HG03442 (cell line): ENCODE results near the gene DHX40.
"Not testable (repeated sequence)": the region's sequence is repeated elsewhere in the genome, so short reads cannot be mapped to it uniquely, and the experiment has no call there.

ENCODE experiments used
- ATAC-seq: cut with Tn5 transposase; IDR thresholded peaks from one replicate; pipeline ENCODE4 v1.9.1; 2021; ENCODE audit warnings: mild to moderate bottlenecking, moderate library complexity; ENCODE audit not compliant: unreplicated experiment

The DHX40 gene, protein sequence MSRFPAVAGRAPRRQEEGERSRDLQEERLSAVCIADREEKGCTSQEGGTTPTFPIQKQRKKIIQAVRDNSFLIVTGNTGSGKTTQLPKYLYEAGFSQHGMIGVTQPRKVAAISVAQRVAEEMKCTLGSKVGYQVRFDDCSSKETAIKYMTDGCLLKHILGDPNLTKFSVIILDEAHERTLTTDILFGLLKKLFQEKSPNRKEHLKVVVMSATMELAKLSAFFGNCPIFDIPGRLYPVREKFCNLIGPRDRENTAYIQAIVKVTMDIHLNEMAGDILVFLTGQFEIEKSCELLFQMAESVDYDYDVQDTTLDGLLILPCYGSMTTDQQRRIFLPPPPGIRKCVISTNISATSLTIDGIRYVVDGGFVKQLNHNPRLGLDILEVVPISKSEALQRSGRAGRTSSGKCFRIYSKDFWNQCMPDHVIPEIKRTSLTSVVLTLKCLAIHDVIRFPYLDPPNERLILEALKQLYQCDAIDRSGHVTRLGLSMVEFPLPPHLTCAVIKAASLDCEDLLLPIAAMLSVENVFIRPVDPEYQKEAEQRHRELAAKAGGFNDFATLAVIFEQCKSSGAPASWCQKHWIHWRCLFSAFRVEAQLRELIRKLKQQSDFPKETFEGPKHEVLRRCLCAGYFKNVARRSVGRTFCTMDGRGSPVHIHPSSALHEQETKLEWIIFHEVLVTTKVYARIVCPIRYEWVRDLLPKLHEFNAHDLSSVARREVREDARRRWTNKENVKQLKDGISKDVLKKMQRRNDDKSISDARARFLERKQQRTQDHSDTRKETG

DNA sequence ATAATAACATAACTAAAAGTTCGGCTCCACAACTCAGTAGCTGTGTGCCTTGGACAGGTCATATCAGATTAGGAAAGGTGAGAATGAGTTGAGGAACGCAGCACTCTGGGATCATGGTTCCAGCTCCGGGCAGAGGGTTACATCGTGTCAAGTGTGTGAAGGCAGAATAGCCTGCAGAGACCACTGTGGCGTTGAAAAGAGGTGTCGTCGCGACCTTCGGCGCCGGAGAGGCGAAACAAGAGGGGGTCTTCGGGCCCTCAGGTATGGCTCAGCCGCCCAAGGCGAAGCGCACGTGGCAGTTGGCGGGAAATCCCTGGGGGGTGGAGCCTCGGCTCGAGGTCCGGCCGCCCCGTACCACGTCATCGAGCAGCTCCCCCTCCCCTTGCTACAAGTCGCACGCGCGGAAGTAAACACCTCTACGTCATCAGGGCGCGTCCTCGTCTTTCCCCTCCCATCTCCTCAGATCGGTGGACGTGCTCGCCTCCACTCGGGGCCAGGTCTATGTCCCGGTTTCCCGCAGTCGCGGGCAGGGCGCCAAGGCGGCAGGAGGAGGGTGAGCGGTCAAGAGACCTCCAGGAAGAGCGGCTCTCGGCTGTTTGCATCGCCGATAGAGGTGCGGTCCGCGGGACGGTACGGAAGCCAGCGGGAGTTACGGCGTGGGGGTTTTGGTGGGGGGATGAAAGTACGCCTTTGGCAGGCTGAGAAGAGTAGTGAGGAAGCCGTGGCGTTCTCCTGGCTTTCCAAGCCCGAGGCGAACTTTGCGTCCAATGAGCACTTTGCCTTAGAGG lies at the start of gene DHX40:
Gene DHX40, plus strand, starts transcription at position 440 of the 788 bp plus-strand sequence. Its CDS starts 62 bp downstream, at position 502.
- ATAC-seq, result peak; percentile 77

DNA sequence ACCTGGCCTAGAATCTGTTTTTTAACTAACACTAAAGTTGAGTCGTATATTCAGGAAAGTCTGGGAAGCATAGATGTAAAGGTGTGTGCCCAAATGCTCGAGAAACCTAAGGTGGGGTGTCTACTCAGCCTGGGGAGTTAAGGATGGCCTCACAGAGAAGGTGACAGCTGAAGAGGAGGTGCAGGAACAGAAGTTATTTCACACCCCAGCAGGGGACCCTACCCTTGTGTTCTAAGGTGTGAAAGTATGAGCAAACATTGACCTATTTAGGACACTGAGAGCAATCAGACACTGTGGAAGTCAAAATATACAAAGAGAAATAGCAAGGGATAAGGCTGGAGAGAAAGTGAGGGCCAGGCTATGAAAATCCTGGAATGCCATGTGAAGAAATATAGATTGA lies 49.0 kb upstream of the DHX40 start:
- ATAC-seq, result no peak

DNA sequence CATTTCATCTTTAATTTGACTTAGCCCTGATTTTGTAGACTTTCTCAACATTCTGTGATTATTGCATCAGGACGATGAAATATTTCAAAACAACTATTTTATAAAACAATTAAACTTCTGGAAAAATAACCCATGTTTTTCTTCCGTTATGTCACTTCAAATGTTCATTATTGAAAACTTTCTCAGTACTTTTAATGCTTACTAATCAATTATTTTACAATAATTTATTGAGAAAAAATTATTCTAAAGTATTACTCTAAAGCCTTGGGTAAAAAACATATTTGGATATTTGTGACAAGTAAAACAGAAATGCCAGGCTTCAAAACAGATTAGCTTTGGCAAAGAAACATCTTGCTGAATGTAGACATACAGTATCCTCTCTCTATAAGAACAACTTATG lies 46.3 kb upstream of the DHX40 start:
- ATAC-seq, result no peak

DNA sequence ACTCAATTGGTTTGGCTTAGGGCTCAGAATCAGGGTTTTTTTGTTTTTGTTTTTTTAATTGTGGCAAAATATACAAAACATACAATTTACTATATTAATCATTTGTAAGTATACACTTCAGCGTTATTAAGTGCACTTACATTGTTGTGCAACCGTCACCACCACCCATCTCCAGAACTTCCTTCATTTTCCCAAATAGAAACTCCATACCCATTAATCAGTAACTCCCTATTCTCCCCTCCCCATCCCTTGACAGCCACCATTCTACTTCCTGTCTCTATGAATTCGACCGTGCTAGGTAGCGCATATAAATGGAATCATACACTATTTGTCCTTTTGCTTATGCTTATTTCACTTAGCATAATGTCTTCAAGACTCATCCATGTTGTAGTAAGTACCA lies 45.2 kb upstream of the DHX40 start:
- no peak for ATAC-seq

DNA sequence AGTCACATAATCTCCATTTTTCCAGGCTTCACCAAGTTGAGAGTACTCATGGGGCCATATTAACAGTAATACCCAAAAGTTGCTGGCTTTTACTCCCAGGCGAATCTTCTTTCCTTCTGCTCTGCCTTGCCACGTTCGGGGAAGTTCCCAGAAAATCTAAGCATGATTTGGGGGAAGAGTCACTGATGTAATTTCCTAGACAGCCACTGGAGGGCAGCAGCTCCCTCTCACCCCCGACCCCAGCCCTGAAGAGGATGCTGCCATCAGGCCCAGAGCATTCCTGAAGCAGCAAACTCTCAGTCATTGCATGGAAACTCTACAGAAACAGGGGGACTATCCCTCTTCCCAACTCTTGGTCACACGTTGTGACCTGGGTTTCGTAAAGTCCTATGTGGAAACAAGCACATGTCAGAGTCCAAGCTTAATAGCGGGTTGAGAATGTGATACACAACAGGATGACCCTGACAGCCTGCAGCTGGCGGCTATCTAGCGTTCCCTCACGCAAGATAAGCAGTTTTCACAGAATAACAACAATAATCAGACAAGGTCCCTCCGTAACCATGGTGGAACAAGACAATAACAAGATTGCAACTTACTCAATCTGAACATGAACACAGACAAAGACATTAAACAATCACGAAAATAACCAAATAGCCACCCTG lies 43.8 kb upstream of the DHX40 start:
- no peak for ATAC-seq

DNA sequence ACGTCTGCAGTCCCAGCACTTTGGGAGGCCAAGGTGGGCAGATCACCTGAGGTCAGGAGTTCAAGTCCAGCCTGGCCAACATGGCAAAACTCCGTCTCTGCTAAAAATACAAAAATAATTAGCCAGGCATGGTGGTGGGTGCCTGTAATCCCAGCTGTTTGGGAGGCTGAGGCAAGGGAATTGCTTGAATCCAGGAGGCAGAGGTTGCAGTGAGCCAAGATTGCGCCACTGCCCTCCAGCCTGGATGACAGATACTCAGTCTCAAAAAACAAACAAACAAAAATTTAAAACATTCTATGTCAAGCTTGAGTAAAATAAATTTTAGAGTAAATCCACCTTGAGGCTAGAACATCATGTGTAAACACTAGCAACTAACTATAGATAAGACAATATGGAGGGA lies 40.5 kb upstream of the DHX40 start:
- ATAC-seq, result not testable (repeated sequence)

DNA sequence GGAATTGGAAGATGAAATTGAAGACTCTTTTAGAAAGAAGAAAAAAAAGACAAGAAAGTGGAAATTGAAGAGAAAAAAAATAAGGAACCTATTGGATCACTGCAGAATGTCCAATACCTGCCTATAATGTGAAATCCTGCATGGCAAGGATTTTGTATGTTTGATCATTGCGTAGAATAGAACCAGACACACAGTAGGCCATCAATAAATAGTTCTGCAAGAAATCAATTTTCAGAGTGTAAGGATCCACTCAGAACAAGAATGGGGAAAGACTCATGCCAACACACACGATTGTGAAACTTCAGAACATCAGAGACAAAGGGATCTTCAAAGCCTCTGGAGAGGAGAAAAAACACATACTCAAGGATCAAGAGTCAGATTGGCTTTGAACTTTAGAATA lies 39.7 kb upstream of the DHX40 start:
- no peak for ATAC-seq

DNA sequence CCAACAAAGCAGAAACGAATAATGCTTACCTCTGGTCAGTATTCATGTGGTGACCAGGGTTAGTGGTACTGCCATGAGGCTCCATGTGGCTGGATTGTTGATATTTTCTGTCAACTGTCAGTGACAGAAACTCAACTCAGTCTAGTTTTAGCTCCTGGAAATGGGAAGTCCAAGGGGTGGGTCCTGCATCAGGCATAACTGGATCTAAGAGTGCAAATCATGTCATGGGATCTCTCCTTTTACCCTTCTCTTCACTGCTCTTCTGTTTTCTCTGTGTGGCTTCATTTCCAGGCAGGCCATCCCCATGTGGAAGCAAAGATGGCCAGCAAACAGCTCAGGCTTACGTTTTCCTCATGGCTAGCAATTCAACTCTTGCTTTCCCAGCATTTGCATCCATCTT lies 39.0 kb upstream of the DHX40 start:
- ATAC-seq, result no peak

DNA sequence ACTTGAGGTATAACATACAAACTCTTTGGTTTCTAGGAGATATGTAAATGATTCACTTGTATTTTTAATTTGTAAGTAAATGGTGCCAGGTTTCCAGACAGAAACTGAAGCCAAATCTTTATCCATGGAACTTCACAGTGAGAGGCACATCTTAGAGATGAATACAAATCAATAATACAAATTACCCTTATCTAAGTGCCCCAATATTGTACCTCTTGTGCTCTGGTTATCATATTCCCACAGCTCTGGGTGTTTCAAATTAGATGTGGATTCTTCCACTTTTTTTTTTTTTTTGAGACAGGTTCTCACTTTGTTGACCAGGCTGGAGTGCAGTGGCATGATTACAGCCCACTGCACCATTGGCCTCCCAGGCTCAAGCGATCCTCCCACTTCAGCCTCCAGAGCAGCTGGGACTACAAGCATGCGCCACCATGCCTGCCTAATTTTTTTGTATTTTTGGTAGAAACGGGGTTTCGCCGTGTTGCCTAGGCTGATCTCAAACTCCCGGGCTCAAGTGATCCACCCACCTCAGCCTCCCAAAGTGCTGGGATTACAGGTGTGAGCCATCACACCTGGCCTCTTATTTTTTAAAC lies 38.0 kb upstream of the DHX40 start:
- no peak for ATAC-seq

DNA sequence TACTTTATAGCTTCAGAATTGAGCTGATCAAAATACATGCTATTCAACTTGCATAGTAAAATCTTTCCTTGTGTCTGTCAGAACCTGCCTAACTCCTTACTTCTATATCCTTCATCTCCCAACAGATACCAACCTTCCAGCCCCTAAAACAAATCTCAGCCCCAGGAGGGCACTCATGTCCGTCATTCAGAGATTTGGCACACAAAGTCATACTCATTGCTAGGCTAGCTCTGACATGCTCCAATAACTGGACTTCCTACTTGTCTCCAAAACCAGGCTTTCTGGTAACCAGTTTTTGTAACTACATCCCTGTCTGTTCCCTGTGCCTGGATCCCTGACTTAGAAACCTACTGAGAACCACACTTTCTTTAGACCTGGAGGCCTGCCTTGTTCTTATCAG lies 37.5 kb upstream of the DHX40 start:
- no peak for ATAC-seq

DNA sequence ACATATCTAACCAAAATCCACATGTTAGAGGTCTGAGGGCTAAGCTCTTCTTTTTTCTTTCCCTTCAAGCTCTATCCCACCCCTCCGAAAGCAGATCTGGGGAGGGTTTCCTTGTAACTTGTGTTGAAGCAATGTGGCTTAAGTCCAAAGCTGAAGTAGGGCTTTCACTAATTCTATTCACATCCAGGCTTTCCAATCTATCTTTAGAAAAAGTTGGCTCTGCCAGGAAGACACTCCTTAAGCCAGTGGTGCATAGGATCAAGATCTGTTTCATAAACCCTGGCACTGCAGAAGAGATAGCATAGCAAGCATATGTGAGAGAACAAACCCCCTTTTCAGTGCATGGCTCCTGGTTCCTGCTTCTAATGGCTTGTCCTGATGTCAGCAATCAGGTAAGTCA lies 34.9 kb upstream of the DHX40 start:
- ATAC-seq, result no peak

DNA sequence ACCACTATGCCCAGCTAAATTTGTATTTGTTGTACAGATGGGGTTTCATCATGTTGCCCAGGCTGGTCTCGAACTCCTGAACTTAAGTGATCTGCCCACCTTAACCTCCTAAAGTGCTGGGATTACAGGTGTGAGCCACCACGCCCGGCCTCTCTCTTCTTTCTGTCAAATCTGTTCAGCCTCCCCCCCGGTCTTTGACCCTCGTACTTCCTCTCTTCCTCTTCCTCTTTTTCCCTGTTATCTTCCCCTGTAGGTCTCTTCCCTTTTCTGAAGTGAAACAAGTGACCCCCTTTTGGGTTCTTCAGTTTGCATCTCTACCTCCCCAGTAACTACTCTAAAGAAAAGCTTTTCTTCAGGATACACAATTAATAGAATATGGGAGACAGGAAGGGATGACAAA lies 31.7 kb upstream of the DHX40 start:
- no peak for ATAC-seq

DNA sequence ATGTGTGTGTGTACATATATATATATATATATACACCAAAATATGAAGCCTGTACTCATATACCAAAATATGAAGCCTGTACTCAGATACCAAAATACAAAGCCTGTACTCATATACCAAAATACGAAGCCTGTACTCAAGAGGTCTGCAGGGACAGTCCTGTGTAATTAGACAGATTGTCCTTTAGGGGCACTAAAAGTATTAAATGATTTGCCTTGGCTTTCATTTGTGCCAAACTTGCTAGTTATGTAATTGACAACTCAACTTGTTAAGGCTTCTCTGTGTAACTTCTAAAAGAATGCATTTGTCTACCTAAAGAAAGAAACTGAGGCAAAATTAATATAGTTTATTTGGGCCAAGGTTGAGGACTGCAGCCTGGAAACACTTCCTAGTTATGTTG lies 30.8 kb upstream of the DHX40 start:
- no peak for ATAC-seq

DNA sequence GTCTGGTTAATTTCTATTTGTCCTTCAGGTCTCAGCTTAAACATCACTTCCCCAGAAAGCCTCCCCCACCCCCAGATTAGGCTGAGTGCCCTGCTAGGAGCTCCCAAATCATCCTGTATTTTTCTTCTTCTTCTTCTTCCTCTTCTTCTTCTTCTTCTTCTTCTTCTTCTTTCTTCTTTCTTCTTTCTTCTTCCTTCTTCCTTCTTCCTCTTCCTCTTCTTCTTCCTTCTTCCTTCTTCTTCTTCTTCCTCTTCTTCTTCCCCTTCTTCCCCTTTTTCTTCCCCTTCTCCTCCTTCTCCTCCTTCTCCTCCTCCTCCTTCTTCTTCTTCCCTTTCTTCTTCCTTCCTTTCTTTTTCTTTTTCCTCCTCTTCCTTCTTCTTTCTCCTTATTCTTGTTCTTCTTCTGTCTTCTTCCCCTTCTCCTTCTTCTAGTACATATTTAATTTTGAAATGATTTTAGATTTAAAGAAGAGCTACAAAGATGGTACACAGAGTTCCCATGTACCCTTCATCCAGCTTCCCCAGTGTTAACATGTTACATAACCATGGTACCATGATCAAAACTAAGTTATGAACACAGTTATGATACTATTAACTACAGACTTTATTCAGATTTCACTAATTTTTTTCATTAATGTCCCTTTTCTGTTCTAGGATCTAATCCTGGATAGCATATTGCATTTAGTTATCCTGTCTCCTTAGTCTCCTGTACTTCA lies 27.1 kb upstream of the DHX40 start:
- no peak for ATAC-seq

DNA sequence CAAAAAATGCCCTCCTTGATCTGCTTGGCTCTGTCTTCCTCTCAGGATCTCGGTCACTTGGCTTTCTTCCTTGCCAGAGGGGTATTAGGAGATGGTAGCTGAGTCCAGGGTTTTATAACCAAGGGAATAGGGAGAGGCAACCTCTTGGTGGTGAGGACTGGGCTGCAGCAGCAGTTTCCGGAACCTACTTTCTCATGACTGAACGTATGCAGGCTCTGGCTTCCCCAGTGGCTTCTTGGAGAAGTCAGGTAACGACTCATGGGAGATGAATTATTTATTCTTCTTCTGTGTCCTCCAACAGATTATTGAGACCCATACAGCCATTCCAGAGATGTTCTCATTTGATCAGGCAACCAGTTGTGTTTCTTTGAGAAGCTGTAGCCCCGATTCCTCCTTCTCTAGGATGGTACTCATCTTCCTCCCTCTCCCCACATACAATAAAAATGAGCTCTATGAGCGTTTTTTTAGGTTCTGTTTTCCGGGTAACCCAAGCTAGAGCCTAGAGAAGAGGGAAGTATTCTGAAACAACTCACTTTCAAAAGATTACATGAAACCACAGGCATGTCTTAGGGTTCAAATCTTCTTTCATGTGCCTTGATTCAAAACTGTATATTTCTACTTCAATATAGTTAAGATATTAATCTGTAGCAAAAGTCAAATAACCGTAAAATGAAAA lies 22.3 kb upstream of the DHX40 start:
- no peak for ATAC-seq

DNA sequence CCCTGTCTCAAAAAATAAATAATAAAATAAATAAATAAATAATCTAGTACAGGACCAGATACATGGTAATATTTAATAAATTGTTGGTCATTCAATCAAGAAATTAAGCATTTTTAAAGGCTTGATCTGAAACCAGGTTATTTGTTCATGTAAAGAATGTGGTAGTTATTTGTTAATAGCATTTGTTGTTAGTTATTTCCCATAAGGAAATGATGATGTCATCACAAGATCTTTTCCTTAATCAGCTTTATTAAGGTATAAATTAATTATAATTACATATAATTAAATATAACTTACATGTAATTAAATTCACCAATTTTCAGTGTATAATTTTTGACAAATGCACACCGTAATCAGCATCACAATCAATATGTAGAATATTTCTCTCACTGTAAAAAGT lies 19.5 kb upstream of the DHX40 start:
- ATAC-seq, result no peak

DNA sequence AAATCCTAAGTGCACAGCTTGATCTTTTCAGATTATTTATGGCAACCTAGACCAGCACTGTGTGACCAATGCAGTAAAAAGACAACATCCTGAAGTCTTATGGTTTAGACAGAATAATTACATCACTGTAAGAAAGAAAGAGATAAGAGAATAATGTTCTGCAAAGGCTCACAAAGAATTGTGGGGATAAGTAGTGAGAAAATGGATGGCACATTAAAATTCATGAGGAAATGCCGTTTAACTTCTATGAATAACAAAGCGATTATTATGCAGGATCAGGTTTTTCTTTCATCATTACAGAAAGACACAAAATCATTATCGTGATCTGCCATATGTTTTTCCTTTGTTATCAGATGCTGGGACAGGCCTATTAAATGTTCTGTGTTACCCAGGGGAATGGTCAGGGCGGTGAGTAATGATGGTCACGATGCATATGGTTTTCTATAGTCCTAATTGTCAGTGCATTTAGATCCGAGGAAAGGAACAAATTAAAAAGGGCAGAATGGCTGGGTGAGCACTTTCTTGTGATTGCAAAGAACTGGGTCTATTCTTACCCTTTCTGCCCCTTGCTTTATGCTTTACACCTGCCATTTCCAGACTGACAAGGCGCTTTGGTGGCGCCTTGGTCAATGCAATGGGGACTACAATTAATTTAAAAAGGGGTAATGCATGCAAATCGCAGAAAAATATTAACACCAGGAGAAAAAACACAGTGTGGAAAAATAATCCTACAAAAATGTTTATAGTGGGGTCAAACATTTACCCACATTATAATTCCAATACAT lies 18.1 kb upstream of the DHX40 start:
- no peak for ATAC-seq

DNA sequence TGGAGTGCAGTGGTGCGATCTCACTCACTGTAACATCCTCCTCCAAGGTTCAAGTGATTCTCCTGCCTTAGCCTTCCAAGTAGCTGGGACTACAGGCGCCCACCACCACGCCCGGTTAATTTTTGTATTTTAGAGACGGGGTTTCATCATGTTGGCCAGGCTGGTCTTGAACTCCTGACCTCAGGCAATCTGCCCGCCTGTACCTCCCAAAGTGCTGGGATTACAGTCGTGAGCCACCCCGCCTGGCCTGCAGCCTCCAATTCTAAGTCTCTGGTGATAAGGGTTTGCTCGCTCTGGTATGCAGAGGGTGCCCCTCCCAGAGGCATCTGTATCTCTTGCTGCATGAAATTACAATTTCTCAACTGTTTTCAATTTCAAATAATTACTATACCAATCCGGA lies 16.4 kb upstream of the DHX40 start:
- ATAC-seq, result not testable (repeated sequence)

DNA sequence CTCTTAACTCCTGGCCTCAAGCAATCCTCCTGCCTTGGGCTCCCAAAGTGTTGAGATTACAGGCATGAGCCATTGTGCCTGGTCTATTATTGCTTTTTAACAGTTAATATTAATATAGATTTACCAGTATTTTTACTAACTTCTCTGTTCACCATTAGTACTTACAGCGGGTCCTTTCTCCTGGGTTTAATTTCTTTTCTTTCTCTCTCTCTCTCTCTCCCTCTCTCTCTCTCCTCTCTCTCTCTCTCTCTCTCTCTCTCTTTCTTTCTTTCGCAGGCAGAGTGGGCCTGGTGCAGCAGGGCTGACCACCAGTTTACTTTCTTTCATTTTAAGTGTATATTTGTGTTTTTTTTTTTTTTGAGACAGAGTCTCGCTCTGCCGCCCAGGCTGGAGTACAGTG lies 14.7 kb upstream of the DHX40 start:
- ATAC-seq, result no peak
